GM18508 (cell line): ENCODE measurements around the gene DHH.

Source experiments
- ATAC-seq: cut with Tn5 transposase; IDR thresholded peaks from one replicate; pipeline ENCODE4 v1.9.1; 2021; ENCODE audit warnings: moderate number of reproducible peaks; ENCODE audit not compliant: insufficient read depth, unreplicated experiment

Gene DHH

DNA sequence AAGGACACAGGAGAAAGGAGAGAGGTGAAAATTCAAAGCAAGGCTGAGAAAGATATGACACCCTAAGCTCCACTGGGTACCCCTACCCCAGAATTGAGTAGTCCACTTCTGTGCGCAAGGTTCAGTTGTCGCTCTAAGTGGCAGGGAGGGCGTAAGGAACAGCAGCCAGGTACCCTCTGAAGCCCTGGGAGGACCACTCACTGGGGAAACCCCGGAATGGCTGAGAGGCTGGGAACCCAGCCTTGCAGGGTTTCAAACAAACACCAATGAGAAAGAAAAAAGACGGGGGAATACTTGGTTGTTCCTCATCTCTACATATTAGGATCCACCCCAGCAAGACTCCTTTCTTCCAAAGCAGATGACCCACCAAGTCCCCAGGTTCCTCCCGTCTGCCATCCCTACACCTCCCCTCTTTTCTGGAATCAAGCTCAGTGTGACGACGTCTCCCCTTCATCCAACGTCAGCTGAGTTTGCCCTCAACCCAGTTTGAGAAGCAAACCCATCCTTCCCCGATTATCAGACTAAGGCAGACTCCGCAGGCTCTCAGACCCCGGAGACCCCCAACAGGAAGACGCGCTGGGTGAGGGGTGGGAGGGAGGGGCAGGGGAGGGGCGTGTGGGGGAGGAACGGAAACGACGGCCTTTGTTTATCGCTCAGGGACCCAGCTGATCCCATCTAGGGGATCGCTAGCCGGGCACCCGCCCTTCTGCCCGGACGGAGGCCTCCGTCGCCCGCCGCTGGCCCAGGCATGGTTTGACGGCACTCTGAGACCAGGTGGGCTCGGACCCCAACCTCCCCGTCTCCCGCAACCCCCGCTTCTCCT lies 15.3 kb upstream of the DHH start:
- no peak for ATAC-seq

DNA sequence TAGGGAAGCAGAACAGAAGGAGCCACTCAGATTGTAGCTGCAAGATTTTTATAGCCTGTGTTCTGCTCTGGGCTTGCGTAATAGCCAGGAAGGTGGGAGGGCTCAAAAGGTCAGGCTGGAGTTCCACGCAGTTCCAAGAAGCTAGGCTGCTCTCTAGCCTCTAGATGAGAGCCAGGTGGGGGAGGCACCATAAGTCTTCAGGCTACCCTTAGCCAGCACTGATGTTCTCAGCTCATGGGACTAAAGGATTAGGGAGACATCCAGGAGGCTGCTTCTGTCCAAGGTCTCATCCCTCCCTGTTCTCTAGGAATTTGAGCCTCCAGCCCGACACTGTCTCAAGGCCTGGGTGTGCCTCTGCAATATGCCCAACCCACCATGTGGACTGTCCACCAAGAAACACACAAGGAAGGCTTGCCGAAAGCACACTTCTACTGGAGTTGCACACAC lies 14.4 kb upstream of the DHH start:
- no peak for ATAC-seq

GRCh38 chr12:49105504-49106084 lies 11.0 kb upstream of the DHH start:
- no peak for ATAC-seq

DNA sequence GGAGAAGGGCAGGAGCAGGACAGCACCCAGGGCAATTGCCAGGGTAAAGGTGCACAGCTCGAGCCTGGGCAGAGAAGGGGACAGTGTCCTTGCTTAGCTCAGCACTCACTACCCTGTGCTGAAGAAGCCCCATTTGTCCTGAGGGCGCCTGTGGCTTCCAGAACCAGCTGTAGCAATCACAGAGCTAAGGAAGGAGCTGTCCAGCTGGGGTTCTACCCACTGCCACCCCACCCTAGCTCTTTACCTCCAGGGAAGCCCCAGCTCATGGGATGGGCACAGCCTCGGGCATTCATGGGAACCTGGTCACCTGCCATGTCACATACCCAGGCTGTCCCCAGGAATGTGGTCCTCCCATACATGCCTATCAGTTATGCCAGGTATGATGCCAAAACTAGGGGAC lies 10.2 kb upstream of the DHH start:
- no peak for ATAC-seq

DNA sequence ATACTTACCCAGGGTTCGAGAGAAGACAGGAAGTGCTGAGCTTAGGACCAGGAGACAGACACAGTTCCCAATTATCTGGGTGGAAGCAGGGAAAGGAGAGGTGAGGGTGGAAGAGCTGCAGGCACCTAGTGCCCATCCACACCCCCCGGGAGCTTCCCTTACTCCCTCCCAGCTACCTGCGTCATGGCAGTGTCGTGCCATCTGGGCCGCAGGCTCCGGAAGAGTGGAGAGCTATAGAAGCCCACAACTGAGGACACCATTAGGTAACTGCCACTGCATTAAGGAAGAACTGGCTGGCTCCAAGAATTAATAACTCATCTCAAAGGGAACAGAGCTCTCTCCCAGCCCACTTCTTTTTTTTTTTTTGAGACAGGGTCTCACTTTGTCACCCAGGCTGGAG lies 5.8 kb upstream of the DHH start:
- no peak for ATAC-seq

DNA sequence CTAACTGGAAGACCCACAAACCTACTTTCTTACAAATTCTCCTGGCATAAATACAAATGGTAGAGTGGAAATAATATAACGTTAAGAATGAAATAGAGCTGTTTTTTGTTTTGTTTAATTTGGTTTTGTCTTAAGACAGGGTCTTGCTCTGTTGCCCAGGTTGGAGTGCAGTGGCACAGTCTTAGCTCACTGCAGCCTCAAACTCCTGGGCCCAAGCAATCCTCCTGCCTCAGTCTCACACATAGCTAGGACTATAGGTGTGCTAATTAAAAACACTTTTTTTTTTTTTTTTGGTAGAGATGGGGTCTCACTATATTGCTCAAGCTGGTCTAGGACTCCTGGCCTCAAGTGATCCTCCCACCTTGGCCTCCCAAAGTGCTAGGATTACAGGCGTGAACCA lies 4.1 kb upstream of the DHH start:
- no peak for ATAC-seq

- no peak for ATAC-seq
Measured at GRCh38 chr12:49098035-49098451, 3.4 kb upstream of the DHH start.

GRCh38 chr12:49097381-49097780 lies 2.8 kb upstream of the DHH start:
- ATAC-seq: no peak

DNA sequence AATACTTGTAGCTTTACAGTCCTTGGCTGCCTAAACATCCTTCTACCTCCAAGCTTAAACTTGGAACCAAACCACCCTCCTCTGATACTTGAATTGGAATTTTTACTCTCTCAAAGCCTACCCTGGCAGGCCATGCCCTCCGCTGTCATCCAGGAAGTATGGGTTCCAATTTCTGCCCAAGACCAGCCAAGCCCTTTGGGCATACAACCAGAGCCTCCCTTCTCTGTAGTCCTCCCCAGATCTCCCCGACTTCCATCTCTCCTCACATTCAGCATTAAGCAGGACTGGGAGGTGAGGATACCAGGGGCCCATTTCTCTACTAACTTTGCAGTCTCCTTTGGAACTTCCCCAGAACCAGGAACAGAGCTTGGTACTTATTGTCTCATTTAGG lies 369 bp upstream of the DHH start:
- no peak for ATAC-seq

DNA sequence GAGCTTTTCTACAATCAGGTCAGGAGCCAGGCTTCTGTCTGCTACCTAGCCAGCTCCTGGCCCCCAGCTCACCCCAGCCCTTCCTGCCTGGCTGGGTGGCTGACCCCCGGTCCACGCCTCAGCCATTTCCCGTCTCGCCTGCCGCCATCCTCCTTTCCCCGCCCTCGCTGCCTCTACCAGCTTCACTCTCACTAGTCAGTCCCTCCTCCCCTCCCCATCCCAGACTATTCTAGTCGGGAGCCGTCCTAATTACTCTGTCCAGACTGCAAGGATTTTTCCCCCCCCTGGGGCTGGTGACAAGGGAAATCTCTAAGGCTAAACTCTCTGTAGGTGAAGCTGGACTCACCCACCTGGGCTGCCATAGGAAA lies 825 bp downstream of the DHH start:
- no peak for ATAC-seq

GRCh38 chr12:49092816-49093406 lies 1.7 kb downstream of the DHH start:
- ATAC-seq: no peak

DNA sequence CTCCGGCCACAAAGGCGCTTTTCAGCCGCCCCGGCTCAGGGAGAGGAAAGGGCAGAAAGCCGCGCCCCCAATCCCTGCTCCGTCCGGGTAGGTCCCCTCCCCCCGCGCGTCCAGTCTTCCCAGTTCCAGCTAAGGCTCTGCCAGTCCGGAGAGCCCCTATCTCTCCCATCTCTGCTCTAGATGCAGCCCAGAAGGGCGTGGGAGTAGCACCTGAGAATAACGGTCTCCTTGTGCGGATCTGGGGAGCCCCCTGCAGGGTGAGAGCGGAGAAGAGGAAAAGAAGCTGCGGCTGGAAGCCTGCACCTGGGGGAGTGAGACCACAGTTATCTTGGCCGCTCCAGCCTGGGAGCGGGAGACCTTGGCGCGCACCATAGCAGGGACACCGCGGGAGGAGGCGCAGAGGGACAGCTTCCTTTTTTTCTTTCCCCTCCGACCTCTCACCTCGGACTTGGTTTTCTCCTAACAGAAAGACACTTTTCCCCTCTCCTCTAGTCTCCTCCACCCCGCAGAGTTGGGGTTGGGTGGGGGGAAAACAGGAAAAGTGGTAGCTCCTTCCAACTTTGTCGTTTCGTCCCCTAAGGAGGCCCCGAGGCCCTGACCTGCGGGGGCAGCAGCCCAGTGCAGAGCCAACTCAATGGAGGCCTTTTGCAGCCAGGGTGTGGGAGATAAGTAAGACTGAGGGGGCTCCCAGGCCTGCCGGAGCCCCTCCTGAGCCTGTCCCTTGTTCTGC lies 2.4 kb downstream of the DHH start:
- no peak for ATAC-seq

DNA sequence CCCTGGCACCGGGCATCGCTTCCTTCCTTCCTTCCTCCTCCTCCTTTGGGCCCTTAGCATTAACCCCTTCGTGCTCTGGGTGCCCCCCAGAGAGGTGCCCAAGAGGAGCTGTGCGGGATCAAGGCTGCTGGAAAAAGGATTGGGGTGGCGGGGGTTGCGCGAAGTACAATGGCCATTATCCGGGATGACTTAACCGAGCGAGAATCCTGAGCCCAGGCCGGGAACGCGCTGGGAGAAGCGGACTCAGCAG lies 2.8 kb downstream of the DHH start:
- no peak for ATAC-seq

GRCh38 chr12:49091056-49091835 lies 3.4 kb downstream of the DHH start:
- no peak for ATAC-seq

DNA sequence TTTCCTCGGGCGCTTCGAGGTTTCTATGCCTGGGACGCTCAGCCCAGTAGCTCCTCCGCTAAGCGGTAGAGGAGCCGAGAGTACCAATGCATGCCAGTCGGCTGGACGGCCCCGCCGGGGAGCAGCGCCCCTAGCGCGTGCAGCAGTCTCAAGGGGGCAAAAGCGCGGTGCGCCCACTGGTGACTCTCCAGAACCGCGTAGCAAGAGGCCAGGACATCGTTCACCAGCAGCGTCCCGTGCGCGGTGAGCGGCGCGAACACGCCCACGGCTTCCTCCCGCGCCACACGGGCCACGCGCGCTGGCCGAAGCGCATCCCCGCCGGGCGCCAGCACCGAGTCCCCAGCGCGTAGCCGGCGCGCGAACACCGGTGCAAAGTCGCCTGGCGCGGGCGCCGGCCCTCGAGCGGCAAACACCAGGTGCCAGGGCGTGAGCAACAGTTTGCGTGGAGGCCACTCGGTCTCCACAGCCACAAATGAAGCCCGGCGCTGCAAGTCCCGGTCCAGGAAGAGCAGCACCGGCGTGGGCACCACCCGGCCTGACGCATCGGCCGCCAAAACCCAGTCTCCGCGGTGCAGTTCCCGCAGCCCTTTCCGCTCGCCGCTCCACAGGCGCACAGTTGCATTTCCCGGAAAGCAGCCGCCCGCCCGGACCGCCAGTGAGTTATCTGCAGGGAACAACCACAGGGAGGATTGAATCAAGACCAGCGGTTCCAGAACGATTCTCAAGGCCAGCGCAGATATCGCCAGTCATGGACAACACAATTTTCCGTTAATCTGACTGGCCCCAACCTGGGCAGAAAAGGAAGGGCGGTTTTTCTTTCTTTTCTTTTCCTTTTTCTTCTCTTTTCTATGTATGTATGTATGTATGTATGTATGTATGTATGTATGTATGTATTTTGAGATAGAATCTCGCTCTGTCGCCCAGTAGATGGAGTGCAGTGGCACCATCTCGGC lies 4.5 kb downstream of the DHH start:
- no peak for ATAC-seq

GRCh38 chr12:49088932-49089330 lies 5.7 kb downstream of the DHH start:
- ATAC-seq: no peak

GRCh38 chr12:49088150-49088931 lies 6.3 kb downstream of the DHH start:
- ATAC-seq: no peak

DNA sequence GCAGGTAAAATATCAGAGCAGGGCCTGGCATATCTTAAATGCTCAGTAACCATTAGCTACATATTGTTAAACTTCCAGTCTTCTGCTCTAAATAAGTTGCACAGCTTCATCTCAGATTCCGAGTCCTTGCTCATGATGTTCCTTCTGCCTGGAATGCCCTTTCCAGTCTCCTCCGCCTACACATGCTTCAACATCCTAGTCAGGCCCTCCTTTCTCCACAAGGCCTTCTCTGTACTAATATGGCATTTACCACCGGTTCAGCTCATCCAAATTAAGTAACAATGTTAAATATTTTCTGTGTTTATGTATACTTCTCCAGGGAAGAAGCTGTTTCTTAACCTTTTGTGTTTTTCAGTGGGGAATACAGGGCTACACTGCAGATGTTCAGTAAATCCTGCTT lies 8.5 kb downstream of the DHH start:
- ATAC-seq: no peak

GRCh38 chr12:49084438-49084837 lies 10.2 kb downstream of the DHH start:
- no peak for ATAC-seq
